Brain microvascular endothelial cell (primary cell): ENCODE data around the gene ATE1.

Experiments
- DNase-seq: peaks from one replicate; pipeline ENCODE4 v3.0.0-alpha.2; 2020
- H3K27ac ChIP-seq: fragments of 250-450 bp; sonication (Bioruptor Pico); 2 replicates; pipeline ENCODE4 v1.5.1; 2020; ENCODE audit warnings: mild to moderate bottlenecking, moderate library complexity
- H3K27me3 ChIP-seq: fragments of 250-450 bp; sonication (Bioruptor Pico); replicated peaks from 2 replicates; pipeline ENCODE4 v1.5.1; 2020; ENCODE audit warnings: mild to moderate bottlenecking
- H3K36me3 ChIP-seq: fragments of 250-450 bp; sonication (Bioruptor Pico); replicated peaks from 2 replicates; pipeline ENCODE4 v1.5.1; 2020; ENCODE audit warnings: mild to moderate bottlenecking
- H3K4me3 ChIP-seq: 2 replicates; pipeline ENCODE4 v1.5.1; 2011; ENCODE audit warnings: low read depth, mild to moderate bottlenecking, control low read depth, low read length, moderate library complexity
- in situ Hi-C: cut with HindIII; loops from 2 replicates; pipeline ENCODE4 v1.10.0; 2017; ENCODE audit warnings: low sequenced_read_pairs, low pct_ligation_motif_present
- TF ChIP-seq, protein P1 (sequence below): IDR thresholded peaks from 2 replicates; pipeline ENCODE4 v1.5.1; 2011; ENCODE audit warnings: low read depth, mild to moderate bottlenecking, moderate library complexity, low read length, control low read depth, inconsistent platforms; ENCODE audit errors: missing control alignments

ATE1 gene

GRCh38 chr10:121690970-121691369 is 236.9 kb downstream of the ATE1 start:
- Histone ChIP-seq H3K27me3 (no peaks in the 10 kb centered on the region), H3K27ac (no peak overlapping the region), H3K36me3 (no peaks in the 10 kb centered on the region), H3K4me3 (no peak overlapping the region)
- DNase-seq, result no peak
- in situ Hi-C loops, result no loop called here
- TF ChIP-seq, protein P1, sequence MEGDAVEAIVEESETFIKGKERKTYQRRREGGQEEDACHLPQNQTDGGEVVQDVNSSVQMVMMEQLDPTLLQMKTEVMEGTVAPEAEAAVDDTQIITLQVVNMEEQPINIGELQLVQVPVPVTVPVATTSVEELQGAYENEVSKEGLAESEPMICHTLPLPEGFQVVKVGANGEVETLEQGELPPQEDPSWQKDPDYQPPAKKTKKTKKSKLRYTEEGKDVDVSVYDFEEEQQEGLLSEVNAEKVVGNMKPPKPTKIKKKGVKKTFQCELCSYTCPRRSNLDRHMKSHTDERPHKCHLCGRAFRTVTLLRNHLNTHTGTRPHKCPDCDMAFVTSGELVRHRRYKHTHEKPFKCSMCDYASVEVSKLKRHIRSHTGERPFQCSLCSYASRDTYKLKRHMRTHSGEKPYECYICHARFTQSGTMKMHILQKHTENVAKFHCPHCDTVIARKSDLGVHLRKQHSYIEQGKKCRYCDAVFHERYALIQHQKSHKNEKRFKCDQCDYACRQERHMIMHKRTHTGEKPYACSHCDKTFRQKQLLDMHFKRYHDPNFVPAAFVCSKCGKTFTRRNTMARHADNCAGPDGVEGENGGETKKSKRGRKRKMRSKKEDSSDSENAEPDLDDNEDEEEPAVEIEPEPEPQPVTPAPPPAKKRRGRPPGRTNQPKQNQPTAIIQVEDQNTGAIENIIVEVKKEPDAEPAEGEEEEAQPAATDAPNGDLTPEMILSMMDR, result no peak
